ENCODE measurements around the gene SIRT4. TPM values are rescaled to one million over a fixed set of nuclear protein-coding genes. Genes with fewer than 3 reads are reported as not detected.

Gene SIRT4
- total and polyA plus RNA-seq, 2 of the 4 experiments (the other 2 are of a cell fraction): 0.87 to 2.0 TPM

- no peaks in the 10 kb centered on the region for H3K27me3 ChIP-seq (ENCODE audit: control insufficient read depth, insufficient read depth, low read length)
- no TSS peak for BruUV-seq (replicated peaks)
- peaks cover 19% of the 10 kb centered on the region for H3K4me1 ChIP-seq (ENCODE audit: control insufficient read depth, insufficient read depth, low read length)
- no peak overlapping the region for H3K56ac ChIP-seq (ENCODE audit: extremely low read depth, insufficient read depth, low read length)
- DNase-seq (no peak), ATAC-seq (ENCODE audit: low read depth) (no peak)
- H4K5ac ChIP-seq (ENCODE audit: low read depth, low read length): no peak overlapping the region
- H4K20me1 ChIP-seq (ENCODE audit: insufficient read depth, low read length): peaks cover 34% of the 10 kb centered on the region
- H4K91ac ChIP-seq (ENCODE audit: insufficient read depth, low read depth, low read length): no peak overlapping the region
- in situ Hi-C loops (cut with MboI; ENCODE audit: low sequenced_read_pairs) (no loop called here), dilution Hi-C loops (cut with HindIII; ENCODE audit: low sequenced_read_pairs, unreplicated experiment) (no loop called here), intact Hi-C loops (cut with micrococcal nuclease) (no loop called here)
- H3K36me3 ChIP-seq (ENCODE audit: control insufficient read depth, insufficient read depth, low read length): peaks cover 4% of the 10 kb centered on the region; the same call in 1 of the 2 replicates
- no peak overlapping the region for H2BK20ac ChIP-seq (ENCODE audit: low read depth, low read length)
- ChIA-PET POLR2A (ENCODE audit: unreplicated experiment) (interaction anchor here (1.0 to 6.5 kb wide), 5 partner anchors 25 to 66 kb away, joined by 5 to 39 read pairs (median 7); partner anchors contain the start of genes RNU4-2 and RPLP0), CTCF (interaction anchor here (0.7 to 7.2 kb wide), 4 partner anchors 9 to 65 kb away, joined by 3 to 116 read pairs (median 7); partner anchors contain the start of gene RPLP0)
- H2BK15ac ChIP-seq (ENCODE audit: low read depth, low read length): peak overlapping the region; percentile 73; the same call in 1 of the 3 replicates
- H2BK120ac ChIP-seq (ENCODE audit: low read depth, low read length): peak overlapping the region; percentile 68; the same call in 1 of the 2 replicates
- H2BK5ac ChIP-seq (ENCODE audit: low read depth, low read length, poor library complexity, severe bottlenecking): no peak overlapping the region
- no peak for TF ChIP-seq MXI1 (IDR thresholded peaks at IDR 0.05; ENCODE audit: borderline replicate concordance, low read depth, low read length)
- no peak for TF ChIP-seq RCOR1 (IDR thresholded peaks at IDR 0.05; ENCODE audit: insufficient replicate concordance, low read length)
- TF ChIP-seq SMC3 (IDR thresholded peaks at IDR 0.05; ENCODE audit: low read depth, low read length): no peak
- H3K14ac ChIP-seq (replicated peaks; ENCODE audit: low read depth, low read length): no peak overlapping the region
- H3K18ac ChIP-seq (ENCODE audit: low read depth, low read length): no peak overlapping the region
- H3K4me3 ChIP-seq (ENCODE audit: insufficient read depth, low read depth, low read length): no peak overlapping the region
- peak overlapping the region; percentile 92 for H2AFZ ChIP-seq (replicated peaks; ENCODE audit: low read length, poor library complexity)
- WGBS, 2 experiments (ENCODE audit: extremely low coverage in 2 of 2, insufficient read length in 1 of 2): 23% methylated on average over 4 of the region's 8 CpGs; no CpG with 5 or more reads in 1 of the 2 experiments
- H3K27ac ChIP-seq (ENCODE audit: insufficient read depth, low read length): no peak overlapping the region
- no peak overlapping the region for H3K23ac ChIP-seq (ENCODE audit: low read depth, low read length)
- no peak overlapping the region for H3K4me2 ChIP-seq (ENCODE audit: low read depth, low read length)
- H2AK9ac ChIP-seq (replicated peaks; ENCODE audit: low read depth, low read length, poor library complexity): peak overlapping the region; percentile 95
- no peak overlapping the region for H3K9ac ChIP-seq (ENCODE audit: low read depth, low read length)
- peaks cover 2 to 32% of the 10 kb centered on the region in 2 experiments; a peak in 2 of 4 replicates for H3K79me1 ChIP-seq (ENCODE audit: low read depth in 1 of 2, low read length in 2 of 2)
- H2AK5ac ChIP-seq (ENCODE audit: low read depth, low read length): peak overlapping the region; percentile 99
- peak overlapping the region; percentile 83; the same call in 1 of the 2 replicates for H3K4ac ChIP-seq (ENCODE audit: low read depth, low read length)
- H4K8ac ChIP-seq (ENCODE audit: low read depth in 2 of 2, low read length in 2 of 2): peak overlapping the region in 1 of 2 experiments; percentile 74; a peak in 1 of 4 replicates
- no peaks in the 10 kb centered on the region for H3K9me3 ChIP-seq (ENCODE audit: control insufficient read depth, insufficient read depth, low read length)
- peaks cover 17% of the 10 kb centered on the region for H3K9me1 ChIP-seq (ENCODE audit: insufficient read depth, low read length)
These were observed 35.8 kb upstream of the SIRT4 start for GRCh38 chr12:120266180-120266870.
